ENCODE measurements around the gene GPR108.

GPR108 gene

GRCh38 chr19:6743714-6744380 is 6.5 kb upstream of the GPR108 start:
- H3K36me3 ChIP-seq (ENCODE audit: control insufficient read depth, insufficient read depth, low read length) = no peaks in the 10 kb centered on the region
- H3K27ac ChIP-seq = no peak overlapping the region

GRCh38 chr19:6743066-6743465 is 5.7 kb upstream of the GPR108 start:
- Histone ChIP-seq H3K27ac (no peak overlapping the region), H3K4me1 (peaks cover 22% of the 10 kb centered on the region), H3K4me3 (ENCODE audit: low read depth, low read length) (no peak overlapping the region), H3K9me3 (ENCODE audit: control insufficient read depth, low read length) (no peaks in the 10 kb centered on the region), H2AFZ (no peak overlapping the region), H3K9ac (no peak overlapping the region), H3K27me3 (ENCODE audit: control insufficient read depth, insufficient read depth, low read length) (no peaks in the 10 kb centered on the region), H3K36me3 (ENCODE audit: control insufficient read depth, insufficient read depth, low read length) (no peaks in the 10 kb centered on the region), H3K4me2 (ENCODE audit: low read length) (no peak overlapping the region), H3K79me2 (peaks cover 2% of the 10 kb centered on the region)
- TF ChIP-seq CTCF (IDR thresholded peaks at IDR 0.05) = no peak

More at GRCh38 chr19:6743714-6744380, 6.5 kb upstream of the GPR108 start:
- no peak overlapping the region for H3K4me3 ChIP-seq (ENCODE audit: low read depth, low read length)
- no peak overlapping the region for H3K4me2 ChIP-seq (ENCODE audit: low read length)
- no peaks in the 10 kb centered on the region for H3K9me3 ChIP-seq (ENCODE audit: control insufficient read depth, low read length)
- H3K4me1 ChIP-seq = peaks cover 14% of the 10 kb centered on the region
- TF ChIP-seq CTCF (IDR thresholded peaks at IDR 0.05) = no peak
- H2AFZ ChIP-seq = no peak overlapping the region
- H3K27me3 ChIP-seq (ENCODE audit: control insufficient read depth, insufficient read depth, low read length) = no peaks in the 10 kb centered on the region
- no peak overlapping the region for H3K9ac ChIP-seq
- peaks cover 2% of the 10 kb centered on the region for H3K79me2 ChIP-seq

- peak overlapping the region; percentile 59 for H3K27ac ChIP-seq
- no peaks in the 10 kb centered on the region for H3K79me2 ChIP-seq
- peak overlapping the region; percentile 56 for H3K9ac ChIP-seq
- H2AFZ ChIP-seq = peak overlapping the region; percentile 86
- H3K36me3 ChIP-seq (ENCODE audit: control insufficient read depth, insufficient read depth, low read length) = no peaks in the 10 kb centered on the region
- peaks cover 28% of the 10 kb centered on the region for H3K4me1 ChIP-seq
- peak overlapping the region; percentile 84 for H3K4me3 ChIP-seq (ENCODE audit: low read depth, low read length)
- no peak for TF ChIP-seq CTCF (IDR thresholded peaks at IDR 0.05)
- H3K9me3 ChIP-seq (ENCODE audit: control insufficient read depth, low read length) = no peaks in the 10 kb centered on the region
- no peaks in the 10 kb centered on the region for H3K27me3 ChIP-seq (ENCODE audit: control insufficient read depth, insufficient read depth, low read length)
- H3K4me2 ChIP-seq (ENCODE audit: low read length) = peak overlapping the region; percentile 97
Observed at GRCh38 chr19:6740589-6741343, 3.4 kb upstream of the GPR108 start.

- Histone ChIP-seq H3K9ac (peak overlapping the region; percentile 56), H3K4me1 (peaks cover 23% of the 10 kb centered on the region), H3K79me2 (no peaks in the 10 kb centered on the region), H3K9me3 (ENCODE audit: control insufficient read depth, low read length) (no peaks in the 10 kb centered on the region), H2AFZ (peak overlapping the region; percentile 86), H3K27ac (peak overlapping the region; percentile 59), H3K27me3 (ENCODE audit: control insufficient read depth, insufficient read depth, low read length) (no peaks in the 10 kb centered on the region), H3K4me3 (ENCODE audit: low read depth, low read length) (peak overlapping the region; percentile 84), H3K4me2 (ENCODE audit: low read length) (peak overlapping the region; percentile 97), H3K36me3 (ENCODE audit: control insufficient read depth, insufficient read depth, low read length) (no peaks in the 10 kb centered on the region)
- TF ChIP-seq CTCF (IDR thresholded peaks at IDR 0.05) = no peak
Observed at GRCh38 chr19:6739883-6740588, 2.7 kb upstream of the GPR108 start.

Measured in parathyroid adenoma (tissue), 2 donors.